SKM-1 (cell line): ENCODE measurements around the gene KNDC1.
"Not testable (repeated sequence)": the region's sequence is repeated elsewhere in the genome, so short reads cannot be mapped to it uniquely, and the experiment has no call there.

Source experiments
- DNase-seq: peaks from one replicate; lab custom pipeline; 2025; ENCODE audit not compliant: unreplicated experiment; lab: John Stamatoyannopoulos, UW

The KNDC1 gene

GRCh38 chr10:133221331-133221730 is 61.3 kb downstream of the KNDC1 start:
- DNase-seq, result no peak

- not testable (repeated sequence) for DNase-seq
Measured at GRCh38 chr10:133221756-133222155, 61.7 kb downstream of the KNDC1 start.

DNA sequence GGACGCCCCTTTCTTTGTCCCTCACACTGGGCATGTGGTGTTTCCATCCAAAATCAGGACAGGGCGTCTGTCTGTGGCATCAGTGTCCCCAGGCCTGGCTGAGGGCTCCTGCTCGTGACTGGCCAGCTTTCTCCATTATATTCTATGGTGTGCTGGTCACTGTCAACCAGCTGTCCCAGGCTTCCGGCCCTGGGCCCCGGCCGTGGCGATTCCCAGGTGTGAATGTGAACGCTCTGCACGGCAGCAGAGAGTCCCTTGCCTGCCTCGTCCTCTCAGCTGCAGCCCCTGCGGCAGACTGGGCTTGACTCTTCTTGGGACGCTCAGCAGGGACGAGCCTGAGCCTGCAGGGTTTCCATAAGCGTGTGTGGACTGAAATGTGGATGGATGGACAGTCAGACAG is 64.1 kb downstream of the KNDC1 start:
- DNase-seq, result no peak

- no peak for DNase-seq
Measured at GRCh38 chr10:133224756-133225372, 64.8 kb downstream of the KNDC1 start.

DNA sequence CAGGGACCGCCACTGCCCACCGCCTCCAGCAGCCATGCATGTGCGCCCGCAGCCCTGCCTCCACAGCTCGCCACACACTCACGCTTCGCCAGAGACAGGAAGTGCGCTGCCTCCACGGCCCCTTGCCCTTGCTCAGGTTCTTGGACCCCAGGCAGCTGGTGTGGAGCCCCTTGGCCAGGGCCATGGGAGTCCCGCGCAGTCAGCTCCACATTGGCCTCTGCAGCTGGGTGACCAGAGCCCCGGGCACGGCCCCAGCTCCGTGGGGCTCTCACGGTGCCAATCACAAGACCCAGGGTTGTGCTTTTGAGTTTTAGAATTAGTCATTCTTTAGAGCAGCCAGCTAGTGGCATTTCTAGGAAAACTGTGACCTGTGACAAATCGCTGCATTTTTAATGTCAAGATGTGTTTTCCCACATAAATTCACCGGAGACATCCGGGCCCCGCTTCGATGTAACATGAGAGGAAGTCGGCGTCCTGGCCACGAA is 65.7 kb downstream of the KNDC1 start:
- DNase-seq, result no peak

- DNase-seq, result no peak
Measured at GRCh38 chr10:133226251-133226808, 66.3 kb downstream of the KNDC1 start.

GRCh38 chr10:133227256-133227655 is 67.2 kb downstream of the KNDC1 start:
- no peak for DNase-seq

GRCh38 chr10:133229265-133230043 is 69.4 kb downstream of the KNDC1 start:
- DNase-seq, result no peak

GRCh38 chr10:133230044-133230361 is 70.0 kb downstream of the KNDC1 start, which contains the start of gene UTF1:
Gene UTF1 (plus strand): TSS chr10:133230217. CDS start chr10:133230289, 72 bp downstream.
- DNase-seq, result no peak

DNA sequence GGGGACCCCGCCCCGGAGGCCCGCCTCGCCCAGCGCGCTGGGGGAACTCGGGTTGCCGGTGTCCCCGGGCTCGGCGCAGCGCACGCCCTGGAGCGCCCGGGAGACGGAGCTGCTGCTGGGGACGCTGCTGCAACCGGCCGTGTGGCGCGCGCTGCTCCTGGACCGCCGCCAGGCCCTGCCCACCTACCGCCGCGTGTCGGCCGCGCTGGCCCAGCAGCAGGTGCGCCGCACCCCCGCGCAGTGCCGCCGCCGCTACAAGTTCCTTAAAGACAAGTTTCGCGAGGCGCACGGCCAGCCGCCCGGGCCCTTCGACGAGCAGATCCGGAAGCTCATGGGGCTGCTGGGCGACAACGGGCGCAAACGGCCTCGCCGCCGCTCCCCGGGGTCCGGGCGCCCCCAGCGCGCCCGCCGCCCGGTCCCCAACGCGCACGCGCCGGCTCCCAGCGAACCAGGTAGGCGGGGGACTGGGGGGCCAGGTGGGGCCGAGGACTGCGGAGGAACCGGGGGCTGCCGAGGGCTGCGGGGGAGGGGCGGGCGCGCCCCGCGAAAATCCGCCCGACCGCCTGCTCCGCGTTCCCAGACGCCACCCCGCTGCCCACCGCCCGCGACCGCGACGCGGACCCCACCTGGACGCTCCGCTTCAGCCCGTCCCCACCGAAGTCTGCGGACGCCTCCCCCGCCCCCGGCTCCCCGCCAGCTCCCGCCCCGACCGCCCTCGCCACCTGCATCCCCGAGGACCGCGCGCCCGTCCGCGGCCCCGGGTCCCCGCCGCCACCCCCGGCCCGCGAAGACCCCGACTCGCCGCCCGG is 70.6 kb downstream of the KNDC1 start:
- no peak for DNase-seq

DNA sequence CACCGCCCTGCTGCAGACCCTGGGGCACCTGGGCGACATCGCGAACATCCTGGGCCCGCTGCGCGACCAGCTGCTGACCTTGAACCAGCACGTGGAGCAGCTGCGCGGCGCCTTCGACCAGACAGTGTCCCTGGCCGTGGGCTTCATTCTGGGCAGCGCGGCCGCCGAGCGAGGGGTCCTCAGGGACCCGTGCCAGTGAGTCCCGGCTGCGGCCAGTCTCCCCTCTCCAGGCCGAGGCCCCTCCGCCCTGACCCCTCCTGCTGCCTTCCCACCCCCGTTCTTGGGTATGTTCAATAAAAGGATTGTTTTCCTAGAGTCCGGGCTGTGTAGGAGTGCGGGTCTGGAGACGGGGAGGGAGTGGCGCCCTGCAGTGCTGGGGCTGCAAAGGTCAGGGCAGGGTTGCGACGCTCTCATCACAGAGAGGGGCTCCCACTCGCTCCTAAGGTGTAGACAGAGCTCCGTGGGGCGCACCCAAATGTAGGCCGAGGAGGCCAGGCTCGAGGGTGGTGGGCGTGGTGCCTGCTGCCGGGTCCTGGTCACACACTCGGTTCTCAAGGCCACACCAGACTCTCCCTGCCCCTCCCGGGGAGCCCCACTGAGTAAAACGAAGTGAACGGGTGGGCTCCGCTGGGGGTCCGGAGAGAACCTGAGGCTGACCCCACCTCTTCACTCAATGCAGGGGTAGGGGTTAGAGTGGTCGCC is 71.4 kb downstream of the KNDC1 start:
- DNase-seq, result no peak

- no peak for DNase-seq
Measured at GRCh38 chr10:133231946-133232574, 72.0 kb downstream of the KNDC1 start.

DNA sequence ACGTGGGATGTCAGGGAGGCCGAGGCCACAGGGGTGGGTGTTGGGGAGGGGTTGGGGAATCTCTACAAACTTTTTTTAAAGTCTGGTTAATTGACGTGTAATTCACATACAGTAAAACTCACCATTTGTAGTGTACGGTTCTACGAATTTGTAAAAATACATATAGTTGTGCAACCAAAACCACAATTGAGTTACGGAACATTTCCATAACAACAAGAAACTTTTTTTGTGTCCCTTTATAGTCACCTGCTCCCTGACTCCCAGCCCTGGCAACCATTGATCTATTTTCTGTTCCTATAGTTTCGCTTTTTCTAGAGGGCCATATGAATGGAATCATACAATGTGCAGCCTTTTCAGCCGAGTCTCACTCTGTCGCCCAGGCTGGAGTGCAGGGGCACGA is 74.8 kb downstream of the KNDC1 start:
- DNase-seq, result not testable (repeated sequence)

- DNase-seq, result no peak
Measured at GRCh38 chr10:133235265-133235855, 75.3 kb downstream of the KNDC1 start.

- peak; percentile 15 for DNase-seq
Measured at GRCh38 chr10:133235932-133236331, 75.9 kb downstream of the KNDC1 start.

GRCh38 chr10:133236401-133237240 is 76.6 kb downstream of the KNDC1 start:
- no peak for DNase-seq

DNA sequence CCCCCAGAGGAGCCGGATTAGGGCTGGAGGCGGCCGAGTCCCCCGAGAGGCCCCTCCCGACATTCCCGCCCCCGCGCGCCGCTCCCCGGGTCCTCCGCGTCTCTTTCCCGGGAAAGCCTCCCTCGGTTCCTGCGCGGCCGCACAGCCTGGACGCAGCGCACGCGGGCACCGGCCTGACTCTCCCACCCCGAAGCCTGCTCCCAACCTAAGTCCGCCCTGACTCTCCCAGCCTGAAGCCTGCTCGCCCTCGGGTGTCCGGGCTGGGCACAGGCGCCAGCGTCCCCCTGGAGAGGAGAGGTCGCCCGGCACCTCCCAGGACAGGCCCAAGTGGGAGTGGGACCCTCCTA is 77.2 kb downstream of the KNDC1 start:
- DNase-seq, result no peak

GRCh38 chr10:133237588-133238465 is 77.8 kb downstream of the KNDC1 start, which contains the start of gene VENTX:
Gene VENTX (plus strand): TSS chr10:133237855. CDS start chr10:133237915, 60 bp downstream.
- DNase-seq, result no peak
